ENCODE data around the gene PLGRKT.

Gene PLGRKT

DNA sequence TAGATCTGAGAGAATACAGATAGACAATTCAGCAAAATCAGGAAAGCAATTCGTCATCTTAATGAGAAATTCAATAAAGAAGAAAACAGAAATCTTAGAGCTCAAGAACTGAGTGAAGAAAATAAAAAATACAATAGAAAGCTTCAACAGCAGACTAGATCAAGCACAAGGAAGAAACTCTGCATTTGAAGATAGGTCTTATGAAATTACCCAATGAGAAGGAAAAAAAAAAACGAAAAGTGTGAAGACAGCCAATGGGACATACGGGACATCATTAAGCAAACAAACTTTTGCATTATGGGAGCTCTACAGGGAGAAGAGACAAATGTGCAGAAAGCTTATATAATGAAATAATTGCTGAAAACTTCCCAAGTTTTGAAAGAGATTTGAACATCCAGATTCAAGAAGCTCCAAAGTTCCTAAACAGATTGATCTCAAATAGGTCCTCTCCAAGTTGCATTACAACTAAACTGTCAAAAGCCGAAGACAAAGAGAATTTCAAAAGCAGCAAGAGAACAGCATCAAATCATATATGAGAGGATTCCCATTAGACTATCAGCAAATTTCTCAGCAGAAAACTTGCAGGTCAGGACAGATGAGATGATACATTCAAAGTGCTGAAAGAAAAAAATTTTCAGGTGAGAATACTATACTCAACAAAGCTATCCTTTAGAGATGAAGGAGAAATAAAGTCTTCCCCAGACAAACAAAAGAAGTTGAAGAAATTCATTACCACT lies 122.4 kb downstream of the PLGRKT start:
- FAIRE-seq (no peak), DNase-seq (ENCODE audit: insufficient read length) (no peak)
- TF ChIP-seq POLR2A (IDR thresholded peaks at IDR 0.05; ENCODE audit: low read depth, low read length) (no peak), TAF1 (IDR thresholded peaks at IDR 0.05; ENCODE audit: borderline replicate concordance, low read depth, low read length) (no peak), POLR2AphosphoS5 (IDR thresholded peaks at IDR 0.05; ENCODE audit: low read depth, low read length) (no peak)

DNA sequence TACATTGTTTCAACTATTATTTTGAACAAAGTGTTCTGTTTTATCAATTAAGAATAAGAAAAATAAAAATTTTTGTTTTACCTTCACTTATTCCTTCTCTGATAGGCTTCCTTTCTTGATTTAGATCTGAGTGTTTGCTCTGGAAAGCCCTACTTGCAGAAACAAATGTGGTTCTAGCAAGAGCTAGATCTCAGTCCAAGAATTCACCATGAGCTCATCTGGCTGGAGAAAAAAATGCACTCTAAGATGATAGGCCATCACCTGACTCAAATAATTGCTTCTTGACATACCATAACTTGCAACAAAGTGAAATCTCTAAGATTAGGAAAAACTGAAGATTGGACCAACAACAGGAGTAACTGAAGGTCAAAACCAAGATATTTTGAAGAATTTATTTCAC lies 126.9 kb downstream of the PLGRKT start:
- DNase-seq (ENCODE audit: insufficient read length), result no peak
- no peak for FAIRE-seq
- no peak for TF ChIP-seq POLR2A (IDR thresholded peaks at IDR 0.05; ENCODE audit: low read depth, low read length)
- TF ChIP-seq TAF1 (IDR thresholded peaks at IDR 0.05; ENCODE audit: borderline replicate concordance, low read depth, low read length), result no peak
- TF ChIP-seq POLR2AphosphoS5 (IDR thresholded peaks at IDR 0.05; ENCODE audit: low read depth, low read length), result no peak

All from GM12892 (cell line).